Activated naive CD4-positive, alpha-beta T cell treated with Interleukin-2 at 50 U/mL for 16 hours (primary cell): ENCODE measurements around the gene ENGASE.

Experiments
- DNase-seq: peaks from one replicate; pipeline ENCODE4 v3.0.0-alpha.2; 2020

ENGASE gene

GRCh38 chr17:79095345-79096055, 20.9 kb downstream of the ENGASE start:
- DNase-seq, result no peak

- no peak for DNase-seq
These were observed 21.9 kb downstream of the ENGASE start for GRCh38 chr17:79096477-79096876.

- no peak for DNase-seq
These were observed 22.8 kb downstream of the ENGASE start for GRCh38 chr17:79097226-79098055.

- DNase-seq, result no peak
These were observed 23.8 kb downstream of the ENGASE start for GRCh38 chr17:79098282-79098867.

- DNase-seq, result no peak
These were observed 25.8 kb downstream of the ENGASE start for GRCh38 chr17:79100405-79100804.

DNA sequence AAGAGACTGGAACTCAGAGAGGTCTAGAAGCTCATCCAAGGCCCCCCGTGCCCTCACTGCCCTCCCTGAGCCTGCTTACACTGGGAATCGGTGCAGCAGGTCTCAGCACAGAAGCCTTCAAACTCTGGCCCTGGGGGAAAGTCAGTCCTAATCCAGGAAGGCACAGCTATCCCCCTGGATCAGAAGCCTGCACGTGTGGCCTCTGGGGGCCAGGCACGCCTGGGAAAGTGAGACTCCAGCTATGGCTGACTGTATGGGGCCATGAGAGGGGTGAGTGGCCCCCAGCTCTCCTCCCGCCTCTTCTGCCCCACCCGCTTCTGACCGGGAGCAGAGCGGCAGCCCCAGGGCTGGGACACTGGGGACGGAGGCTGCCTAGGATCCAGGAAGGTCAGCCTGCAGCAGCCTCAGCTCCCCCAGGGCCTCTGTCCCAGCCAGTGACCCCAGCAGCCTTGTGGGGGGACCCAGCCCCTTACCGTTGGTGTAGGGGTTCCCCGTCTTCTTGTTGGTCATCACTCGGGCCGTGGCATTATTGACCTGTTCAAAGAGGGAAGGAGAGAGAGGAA, 26.6 kb downstream of the ENGASE start:
- no peak for DNase-seq

DNA sequence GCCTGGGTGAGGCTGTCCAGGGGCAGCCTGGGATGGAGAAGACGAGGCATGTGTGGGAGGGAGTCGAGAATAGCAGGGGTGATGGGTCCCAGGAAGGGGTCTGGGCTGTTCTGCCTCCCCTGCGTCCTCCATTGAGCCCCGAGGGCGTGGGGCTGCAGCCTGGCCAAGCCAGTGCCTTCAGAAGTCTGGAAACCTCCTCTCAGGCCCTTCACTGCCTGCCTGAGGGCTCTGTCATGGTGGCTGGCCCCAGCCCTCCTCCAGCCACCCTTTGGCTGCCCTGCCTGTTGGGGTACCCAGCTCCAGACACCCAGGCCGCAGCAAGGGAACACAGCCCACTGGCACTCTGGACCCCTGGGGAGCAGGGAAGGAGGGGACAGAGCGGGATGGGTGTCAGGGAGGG, 27.6 kb downstream of the ENGASE start:
- no peak for DNase-seq

DNA sequence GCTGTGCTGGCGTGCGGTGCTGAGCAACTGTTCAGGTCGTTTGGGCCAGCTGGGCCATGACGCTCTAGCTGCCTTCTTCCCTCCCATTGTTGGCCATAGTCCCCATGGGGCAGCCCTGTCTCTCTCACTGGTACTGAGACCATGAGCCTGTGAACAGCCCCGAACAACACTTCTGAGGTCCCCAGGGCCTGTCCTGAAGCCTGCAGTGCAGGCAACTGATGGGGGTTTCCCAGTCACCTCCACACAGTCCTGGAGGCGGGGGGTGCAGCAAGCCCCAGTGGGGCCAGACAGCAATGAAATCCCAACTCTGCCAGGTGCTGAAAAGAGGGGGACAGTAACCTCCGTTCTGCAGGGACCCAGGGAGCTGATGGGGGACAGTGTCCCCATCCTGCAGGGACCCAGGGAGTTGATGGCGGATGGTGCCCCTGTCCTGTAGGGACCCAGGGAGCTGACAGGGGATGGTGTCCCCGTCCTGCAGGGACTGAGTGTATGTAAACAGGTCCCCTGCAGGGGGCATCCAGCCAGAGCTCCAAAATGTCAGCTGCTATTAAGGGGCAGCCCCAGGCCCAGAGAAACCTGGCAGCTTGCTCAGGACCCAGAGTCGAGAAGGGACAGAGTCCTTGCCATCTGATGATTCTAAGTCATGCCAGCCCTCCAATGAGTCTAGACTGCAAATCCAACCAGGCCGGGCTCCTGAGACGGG, 30.4 kb downstream of the ENGASE start:
- no peak for DNase-seq

DNA sequence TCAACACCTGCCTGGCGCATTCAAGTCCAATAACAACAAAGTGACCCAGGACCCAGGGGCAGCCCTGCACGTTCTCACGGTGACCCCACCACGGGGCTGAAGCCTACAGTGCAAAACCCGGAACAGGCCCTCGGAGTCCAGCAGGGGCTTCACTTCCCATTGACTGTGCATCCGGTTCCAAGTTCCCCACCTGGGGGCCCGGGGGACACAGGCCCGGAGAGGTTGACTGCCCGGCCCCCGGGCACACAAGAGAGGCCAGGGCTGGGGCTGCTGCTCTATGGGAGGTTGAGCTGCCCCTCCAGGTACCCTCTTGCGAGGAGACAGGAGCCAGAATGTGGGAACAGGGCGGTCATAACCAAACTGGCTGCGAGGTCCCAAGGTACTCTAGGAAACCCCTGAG, 31.3 kb downstream of the ENGASE start:
- DNase-seq, result no peak

DNA sequence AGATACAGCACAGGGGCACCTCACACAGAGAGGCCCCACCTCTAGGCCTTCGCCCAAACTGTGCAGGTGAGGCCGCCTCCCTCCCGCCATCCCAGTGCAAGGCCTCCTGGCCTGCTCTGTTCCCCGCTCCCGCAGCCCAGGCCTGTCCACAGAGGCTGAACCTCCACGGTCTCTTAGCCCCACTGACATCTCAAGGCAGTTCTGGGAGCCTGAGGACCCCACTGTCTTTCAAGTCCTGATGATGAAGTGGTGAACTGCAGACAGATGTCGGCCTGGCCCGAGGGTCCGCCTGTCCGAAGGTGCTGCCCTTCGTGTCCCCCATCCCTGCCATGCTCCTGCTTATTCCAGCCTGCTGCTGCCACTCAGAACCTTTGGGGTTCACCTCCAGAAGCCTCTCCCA, 32.3 kb downstream of the ENGASE start:
- no peak for DNase-seq

DNA sequence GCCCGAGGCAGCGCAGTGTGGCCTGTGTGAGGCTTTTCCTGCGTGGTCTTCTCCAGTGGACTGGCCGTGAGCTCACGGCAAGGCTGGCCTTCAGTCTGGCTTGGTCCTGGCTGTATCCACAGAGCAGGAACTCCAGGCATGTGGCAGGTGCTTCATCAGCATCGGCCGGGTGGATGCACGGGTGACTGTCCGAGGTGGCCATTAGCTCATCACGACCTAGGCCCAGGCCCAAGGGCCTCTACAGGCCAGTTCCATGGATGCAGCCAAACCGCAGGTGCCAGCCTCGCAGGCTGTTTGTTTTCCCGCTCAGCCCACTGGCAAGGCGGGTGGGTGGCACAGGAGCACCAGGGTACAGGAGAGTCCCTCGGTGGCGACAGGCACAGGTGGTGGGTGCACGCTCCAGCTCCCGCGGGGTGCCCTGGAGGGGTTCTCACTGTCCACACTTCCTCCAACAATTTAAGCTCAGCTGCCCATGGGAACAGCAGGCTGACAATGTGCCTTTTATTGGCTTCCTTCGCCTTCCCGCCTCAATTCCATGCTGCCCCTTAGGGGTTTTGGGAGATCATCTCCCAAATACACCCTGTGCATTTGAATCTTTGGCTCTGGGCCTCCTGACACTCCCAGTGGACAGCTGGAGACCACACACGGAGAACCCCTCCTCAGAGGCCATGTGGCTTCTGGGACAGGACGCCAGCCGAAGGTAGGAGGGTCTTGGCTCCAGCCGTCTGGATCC, 33.0 kb downstream of the ENGASE start:
- DNase-seq, result no peak

- no peak for DNase-seq
These were observed 33.7 kb downstream of the ENGASE start for GRCh38 chr17:79108232-79108850.

DNA sequence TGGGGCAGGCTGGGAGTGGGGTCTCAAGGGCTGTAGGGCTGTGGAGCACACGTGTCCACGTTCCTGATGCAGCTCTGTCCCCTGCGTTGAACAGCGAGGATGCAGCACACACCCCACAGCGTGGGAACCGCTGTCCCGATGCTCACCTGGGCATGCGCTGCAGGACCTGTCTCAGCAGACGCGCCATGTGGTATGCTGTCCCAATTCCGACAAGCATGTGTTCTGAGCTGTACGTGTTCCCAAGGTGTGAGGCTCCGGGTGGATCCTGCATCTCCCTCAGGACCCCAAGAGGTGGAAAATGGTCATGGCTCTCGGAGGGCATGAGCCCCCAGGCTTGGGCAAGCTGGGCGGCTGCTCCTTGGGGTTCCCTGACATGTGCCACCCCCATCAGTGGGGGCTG, 34.2 kb downstream of the ENGASE start:
- no peak for DNase-seq

DNA sequence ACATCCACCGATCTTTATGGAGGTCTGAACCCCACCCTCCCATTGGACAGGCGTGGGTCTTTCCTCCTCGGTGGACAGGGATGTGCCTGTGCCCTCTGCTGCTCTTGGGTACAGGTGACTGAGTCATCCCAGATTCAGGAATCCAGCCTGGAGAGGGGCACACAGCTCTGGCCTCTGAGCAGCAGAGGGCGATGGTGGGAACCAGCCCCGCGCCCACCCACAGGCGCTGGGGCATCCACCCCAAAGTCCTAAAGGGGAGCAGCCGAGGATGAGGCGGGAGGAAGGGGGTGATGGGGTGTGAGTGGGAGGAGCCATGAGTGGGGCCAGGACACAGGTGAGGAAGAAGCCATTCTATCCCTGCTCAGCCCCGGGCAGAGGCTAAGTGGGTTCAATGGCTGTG, 35.0 kb downstream of the ENGASE start:
- no peak for DNase-seq

- DNase-seq, result no peak
These were observed 36.5 kb downstream of the ENGASE start for GRCh38 chr17:79111097-79111496.

DNA sequence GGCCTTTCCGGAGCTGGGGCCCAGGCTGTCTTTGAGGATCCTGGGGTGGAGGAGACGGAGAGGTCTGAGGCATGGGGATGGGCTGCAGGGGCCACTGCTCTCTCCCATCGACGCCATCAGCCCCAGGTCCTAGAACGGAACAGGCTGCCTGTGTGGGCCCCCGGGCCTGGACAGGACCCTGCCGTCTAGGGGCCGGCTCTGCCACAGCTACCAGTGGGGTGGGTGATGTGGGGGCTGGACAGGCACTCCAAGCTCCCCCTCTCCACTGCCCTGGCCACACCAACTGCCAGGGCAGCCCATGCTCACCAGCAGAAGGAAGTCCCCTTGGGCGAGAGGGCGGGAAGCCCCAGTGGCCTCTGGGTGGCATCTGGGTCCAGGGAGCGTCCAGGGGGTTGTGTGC, 37.8 kb downstream of the ENGASE start:
- DNase-seq, result no peak

GRCh38 chr17:79113699-79114457, 39.3 kb downstream of the ENGASE start:
- no peak for DNase-seq

GRCh38 chr17:79114458-79115301, 40.1 kb downstream of the ENGASE start:
- no peak for DNase-seq

GRCh38 chr17:79115487-79115886, 40.9 kb downstream of the ENGASE start:
- no peak for DNase-seq
